SW480 (cell line): ENCODE measurements around the gene VWA8.
"Not testable (repeated sequence)": the region's sequence is repeated elsewhere in the genome, so short reads cannot be mapped to it uniquely, and the experiment has no call there.

Experiments used
- DNase-seq: peaks from one replicate; pipeline ENCODE4 v3.0.0-alpha.2; 2016; ENCODE audit warnings: low spot score

VWA8 gene

DNA sequence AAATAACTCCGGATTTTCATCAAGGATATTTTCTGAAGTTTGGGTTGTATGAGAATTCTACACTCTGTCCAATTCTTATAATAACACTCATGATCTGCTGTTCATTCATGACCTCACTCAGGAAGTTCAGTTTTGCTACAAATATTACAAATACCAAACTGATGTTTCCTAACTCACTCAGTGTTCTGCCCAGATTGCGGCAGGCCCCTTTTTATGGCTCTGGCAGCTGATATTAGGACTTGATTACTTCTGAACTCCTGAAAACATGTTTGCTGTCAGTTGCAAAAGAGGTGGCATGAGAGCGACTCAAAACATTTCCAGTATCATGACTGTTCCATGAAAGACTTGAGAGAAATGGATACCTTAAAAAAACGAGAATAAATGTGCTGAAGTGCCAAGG is 315.6 kb downstream of the VWA8 start:
- no peak for DNase-seq

DNA sequence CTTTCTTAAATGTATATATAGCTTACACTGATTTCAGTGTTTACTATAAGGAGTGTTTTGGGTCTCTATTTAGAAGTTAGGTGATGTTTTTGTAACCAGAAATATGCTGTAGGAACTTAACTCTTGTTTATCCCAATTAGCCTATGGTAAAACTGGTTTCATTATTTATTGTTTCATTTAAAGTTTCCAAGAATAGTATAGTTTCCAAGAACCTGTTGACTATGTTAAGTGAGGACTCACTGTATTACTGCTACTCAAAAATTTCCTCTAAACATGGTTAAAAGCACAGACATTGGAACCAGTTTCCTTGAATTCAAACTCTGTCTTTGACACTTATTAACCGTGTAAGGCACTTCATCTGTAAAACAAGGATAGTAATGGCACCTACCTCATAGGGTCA is 316.2 kb downstream of the VWA8 start:
- no peak for DNase-seq

DNA sequence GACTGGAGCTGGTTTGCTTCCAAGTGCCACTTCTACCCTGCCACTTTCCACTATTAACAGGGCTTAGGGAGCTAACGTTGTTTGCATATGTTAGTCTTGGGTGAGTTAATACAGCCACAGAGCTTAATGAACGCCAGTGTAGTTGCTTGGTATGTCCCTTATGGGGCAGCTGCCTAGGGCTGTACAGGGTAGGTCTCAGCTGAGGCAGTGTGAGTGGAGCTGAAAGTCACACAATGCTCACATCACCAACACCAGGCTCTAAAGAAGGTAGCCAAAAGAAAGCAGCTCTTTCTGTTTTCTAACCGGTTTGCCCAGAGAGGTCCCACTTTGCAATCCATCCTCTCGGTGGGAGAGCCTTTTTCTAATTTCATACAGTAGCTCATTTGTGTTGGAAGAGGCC is 317.4 kb downstream of the VWA8 start:
- no peak for DNase-seq

DNA sequence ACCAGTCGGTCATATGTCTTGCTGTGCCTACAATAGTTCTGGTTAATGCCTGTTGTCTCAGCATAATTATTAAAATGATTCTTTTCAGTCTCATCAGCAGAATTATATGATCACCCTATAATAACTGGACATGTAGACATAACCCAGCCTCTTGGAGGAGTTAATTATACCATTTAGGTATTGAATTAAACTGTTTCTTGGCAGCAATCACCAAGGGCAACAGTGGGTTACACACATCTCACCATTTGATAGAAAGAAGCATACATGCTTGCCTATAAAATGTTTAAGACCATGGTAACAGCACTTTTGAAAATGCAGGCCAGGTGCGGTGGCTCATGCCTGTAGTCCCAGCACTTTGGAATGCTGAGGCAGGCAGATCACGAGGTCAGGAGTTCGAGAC is 318.9 kb downstream of the VWA8 start:
- no peak for DNase-seq

DNA sequence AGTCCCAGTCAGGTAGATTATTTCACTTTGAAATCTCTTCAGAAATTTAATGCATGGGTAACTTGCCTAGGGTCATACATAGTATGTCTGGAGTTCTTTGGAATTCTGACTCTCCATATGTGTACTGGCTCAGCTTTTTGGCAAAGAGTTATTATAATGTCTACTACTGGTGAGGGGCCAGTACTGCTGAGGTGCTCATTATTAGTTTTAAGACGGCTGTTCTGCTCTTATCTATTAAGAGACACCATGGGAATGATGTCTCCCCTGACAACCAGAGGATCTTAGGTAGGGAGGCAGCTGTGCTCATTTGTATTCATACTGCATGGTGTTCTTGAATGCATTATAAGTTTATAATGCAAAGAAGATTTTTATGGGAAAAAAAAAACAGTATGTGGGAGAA is 319.5 kb downstream of the VWA8 start:
- DNase-seq, result no peak

DNA sequence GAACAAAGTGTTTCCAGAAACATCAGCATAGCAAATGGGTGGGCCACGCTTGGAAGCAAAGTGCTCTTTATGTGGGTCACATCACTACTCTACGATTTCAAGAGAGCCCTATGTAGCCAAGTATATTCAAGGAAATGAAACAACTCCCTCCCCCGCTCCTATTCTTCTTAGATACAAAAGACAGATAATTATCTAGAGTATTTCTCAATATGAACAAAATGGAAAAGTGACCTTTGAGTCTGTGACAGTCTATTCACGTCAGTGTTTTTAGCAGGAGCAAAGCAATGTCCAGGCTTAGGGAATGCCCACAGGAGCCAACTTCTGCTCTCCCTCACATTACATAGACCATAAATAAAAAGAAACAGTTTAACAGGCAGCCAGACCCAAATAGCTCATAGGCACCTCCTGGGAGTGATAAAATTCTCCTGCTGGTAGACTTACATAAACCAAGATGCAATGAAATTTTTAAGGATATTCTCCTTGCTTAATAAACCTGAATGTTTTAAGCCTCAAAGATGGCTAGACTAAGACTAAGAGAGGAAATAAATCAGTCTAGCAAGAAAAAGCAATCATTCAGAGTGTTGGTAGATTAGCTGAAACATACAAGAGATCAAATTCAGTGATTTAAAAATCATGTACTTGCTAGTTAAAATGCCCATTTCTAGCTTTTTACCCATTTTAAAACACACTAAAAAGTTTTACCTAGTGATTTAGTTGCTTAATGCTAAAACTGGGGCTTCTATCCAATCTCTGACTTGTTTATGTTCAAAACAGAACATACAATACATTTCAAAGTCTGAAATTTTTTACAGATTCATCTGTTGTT is 320.7 kb downstream of the VWA8 start:
- no peak for DNase-seq

DNA sequence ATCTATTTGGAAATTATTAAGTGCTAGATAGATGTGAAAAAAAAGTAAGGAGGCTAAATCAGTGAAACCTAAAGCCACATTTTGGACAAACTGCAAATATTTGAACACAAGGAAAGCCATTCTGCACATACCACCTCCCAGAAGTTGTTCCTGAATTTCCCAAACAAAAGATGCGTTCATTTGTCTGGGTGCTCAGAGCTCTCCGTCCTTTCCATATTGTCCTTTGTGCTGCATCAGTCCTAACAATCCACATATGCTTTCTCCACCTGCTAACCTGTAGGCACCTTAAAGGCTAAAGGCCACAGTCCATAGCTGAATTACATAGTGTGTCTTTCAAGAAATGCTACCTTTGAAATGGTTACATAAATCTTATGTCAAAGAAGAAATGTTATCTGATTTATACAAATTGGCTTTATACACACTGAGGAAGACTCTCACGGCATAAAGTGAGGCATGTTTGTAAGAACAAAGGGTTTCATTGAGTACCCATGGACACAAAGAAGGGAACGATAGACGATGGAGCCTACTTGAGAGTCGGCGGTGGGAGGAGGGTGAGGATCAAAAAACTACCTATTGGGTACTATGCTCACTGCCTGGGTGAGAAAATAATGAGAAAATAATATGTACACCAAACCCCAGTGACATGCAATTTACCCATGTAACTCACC is 321.5 kb downstream of the VWA8 start:
- DNase-seq, result no peak

DNA sequence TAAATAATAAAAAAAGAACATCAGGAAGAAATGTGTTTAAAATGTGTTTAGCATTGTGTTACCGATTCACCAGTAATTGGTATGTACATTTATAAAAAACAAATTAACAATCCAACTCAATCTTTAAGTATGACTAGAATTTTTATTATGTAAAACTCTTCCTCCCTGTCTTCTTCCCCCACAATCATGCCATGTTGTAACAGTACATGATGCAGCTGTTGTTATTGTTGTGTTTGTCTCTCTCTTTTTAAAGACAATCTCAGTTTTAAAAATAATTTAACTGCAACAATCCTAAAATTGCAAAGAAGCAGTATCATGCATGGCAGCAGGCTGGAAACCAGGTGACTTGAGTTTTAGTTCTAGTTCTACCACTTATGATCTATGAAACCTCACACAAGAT is 323.3 kb downstream of the VWA8 start:
- DNase-seq, result no peak

DNA sequence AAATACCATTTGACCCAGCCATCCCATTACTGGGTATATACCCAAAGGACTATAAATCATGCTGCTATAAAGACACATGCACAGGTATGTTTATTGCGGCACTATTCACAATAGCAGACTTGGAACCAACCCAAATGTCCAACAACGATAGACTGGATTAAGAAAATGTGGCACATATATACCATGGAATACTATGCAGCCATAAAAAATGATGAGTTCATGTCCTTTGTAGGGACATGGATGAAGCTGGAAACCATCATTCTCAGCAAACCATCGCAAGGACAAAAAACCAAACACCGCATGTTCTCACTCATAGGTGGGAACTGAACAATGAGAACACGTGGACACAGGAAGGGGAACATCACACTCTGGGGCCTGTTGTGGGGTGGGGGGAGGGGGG is 323.9 kb downstream of the VWA8 start:
- DNase-seq, result not testable (repeated sequence)

DNA sequence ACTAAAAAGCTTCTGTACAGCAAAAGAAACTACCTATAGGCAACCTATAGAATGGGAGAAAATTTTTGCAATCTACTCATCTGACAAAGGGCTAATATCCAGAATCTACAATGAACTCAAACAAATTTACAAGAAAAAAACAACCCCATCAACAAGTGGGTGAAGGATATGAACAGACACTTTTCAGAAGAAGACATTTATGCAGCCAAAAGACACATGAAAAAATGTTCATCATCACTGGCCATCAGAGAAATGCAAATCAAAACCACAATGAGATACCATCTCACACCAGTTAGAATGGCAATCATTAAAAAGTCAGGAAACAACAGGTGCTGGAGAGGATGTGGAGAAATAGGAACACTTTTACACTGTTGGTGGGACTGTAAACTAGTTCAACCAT is 324.3 kb downstream of the VWA8 start:
- DNase-seq, result not testable (repeated sequence)

DNA sequence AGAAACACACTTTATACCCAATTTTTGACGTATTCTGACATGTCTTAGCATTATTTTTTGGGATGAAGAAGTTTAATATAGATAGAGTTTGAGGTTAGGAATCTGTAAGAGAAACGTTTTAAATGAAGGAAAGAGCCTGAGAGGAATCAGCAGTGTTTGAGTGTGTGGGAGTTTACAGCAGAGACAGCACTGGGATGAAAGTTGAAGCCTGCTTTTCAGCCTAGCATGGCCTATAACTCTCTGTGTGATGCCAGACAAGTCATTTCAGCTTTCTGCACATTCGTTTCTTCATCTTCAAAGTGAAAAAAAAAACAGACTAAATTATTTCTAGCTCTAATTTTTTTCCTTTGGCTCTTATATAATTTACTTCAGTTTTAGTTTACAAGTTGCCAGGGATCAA is 326.5 kb downstream of the VWA8 start:
- DNase-seq, result no peak

DNA sequence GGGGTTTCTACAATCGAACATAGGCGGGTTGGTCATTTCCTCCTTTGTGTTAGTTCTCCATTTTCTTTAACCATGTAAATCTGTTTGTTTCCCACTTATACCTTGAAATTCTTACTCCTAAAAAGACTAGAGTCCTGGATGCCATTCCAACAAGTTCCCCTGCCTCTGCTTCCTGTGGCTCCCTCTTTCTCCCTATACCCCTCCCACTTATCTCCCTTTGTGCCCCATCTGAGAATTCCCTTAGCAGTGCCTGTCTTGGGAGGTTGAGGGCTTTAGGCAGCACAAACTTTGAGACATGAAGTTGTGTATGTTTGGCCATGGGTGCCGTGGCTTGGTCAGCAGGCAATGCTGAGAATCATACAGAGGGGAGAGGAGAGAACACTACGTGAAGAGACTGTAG is 327.1 kb downstream of the VWA8 start:
- no peak for DNase-seq

DNA sequence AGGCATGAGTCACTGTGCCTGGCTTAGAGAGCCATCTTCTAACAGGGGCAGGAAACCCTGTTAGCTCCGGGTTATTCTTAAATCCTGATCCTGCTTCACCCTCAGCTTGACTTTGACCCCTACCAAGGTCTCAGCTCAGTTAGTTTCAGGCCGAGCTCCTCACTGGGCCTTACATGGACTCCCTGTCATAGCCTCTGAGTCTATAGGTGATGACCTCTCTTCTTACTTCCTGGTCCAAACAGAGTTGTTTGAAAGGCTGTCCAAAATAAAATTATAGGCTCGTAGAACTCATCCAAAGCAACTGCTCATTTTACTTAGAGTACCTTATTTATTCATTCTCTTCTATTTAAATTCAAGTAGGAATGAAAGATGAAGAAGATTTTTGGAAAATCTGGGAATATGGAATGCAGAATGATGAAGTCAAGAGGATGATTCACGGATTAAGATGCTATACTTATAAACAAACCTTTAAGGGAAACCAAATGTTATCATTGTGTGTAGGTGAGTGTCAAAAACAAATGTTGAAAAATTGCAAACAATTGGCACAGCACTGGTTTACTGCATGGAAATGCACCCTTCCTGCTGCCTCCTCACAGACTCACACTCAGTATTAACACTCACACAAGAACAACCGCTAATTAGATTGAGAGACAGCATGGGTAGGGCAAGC is 329.5 kb downstream of the VWA8 start:
- no peak for DNase-seq

DNA sequence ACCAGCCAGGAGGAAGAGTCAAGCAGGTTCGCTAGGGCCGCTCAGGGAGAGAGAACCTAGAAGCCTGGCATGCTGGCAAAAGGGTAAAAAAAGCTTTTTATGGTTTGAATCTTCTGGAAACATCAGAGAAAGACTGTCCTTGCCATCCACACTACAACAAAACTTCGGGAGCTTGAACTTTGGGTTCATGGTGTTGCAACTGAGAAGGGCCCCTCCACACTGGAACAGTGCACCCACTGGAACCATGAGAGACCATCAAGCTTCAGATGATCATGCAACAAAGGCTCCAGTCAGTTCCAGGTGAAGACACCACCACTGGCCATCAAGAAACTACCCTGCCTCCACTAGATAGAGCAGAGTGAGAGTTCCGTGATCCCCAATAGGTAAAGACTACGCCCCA is 333.5 kb downstream of the VWA8 start:
- DNase-seq, result no peak

DNA sequence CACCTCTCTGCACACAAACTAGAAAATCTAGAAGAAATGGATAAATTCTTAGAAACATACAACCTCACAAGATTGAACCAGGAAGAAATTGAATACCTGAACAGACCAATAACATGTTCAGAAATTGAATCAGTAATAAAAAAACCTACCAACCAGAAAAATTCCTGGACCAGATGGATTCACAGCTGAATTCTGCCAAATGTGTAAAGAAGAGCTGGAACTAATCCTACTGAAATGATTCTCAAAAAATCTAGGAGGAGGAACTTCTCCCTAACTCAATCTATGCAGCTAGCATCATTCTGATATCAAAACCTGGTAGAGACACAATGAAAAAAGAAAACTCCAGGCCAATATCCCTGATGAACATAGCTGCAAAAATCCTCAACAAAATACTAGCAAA is 336.9 kb downstream of the VWA8 start:
- DNase-seq, result no peak

DNA sequence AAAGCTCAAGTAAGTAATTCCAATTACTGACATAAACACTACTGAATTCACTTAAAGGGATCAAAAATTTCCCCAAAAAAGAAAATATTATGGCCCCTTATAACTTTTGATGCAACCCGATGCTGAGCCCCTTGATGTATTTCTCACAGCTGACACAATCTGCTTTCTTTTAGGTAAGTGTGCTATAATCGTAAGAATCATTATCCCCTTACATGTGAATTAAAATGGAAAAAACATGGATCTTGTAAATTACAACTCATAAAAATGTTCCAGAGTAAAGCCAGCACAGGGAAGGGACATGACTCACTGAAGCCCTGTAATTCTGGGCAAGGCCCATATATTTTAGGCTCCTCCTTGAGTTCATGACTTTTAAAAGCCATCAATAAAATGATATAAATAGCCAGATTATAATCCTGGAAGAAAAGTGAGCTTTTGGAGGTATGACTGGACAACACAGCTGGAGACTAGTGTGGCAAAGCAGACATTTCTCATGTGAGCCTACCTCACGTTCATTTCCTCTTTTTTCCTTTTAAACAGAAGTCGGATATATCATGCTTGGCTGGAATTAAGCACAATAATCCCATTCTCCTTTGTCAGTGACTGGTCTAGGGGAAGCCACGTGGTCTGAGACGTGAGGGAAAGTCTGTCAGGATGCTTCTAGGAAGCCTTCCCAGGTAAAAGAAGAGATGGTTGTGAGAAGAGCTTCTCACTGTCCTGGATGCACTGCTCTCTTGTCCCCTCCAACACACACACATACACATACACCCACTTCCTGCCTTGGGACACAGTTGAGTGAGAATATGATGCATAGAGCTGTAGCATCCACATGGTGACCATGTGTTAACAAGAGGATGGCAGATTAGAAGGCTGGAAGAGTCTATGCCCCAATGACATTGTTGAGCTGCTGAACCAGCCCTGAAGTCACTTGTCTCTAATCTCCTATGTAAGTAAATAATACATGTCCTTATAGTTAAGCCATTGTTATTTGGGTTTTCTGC is 338.2 kb downstream of the VWA8 start:
- no peak for DNase-seq

DNA sequence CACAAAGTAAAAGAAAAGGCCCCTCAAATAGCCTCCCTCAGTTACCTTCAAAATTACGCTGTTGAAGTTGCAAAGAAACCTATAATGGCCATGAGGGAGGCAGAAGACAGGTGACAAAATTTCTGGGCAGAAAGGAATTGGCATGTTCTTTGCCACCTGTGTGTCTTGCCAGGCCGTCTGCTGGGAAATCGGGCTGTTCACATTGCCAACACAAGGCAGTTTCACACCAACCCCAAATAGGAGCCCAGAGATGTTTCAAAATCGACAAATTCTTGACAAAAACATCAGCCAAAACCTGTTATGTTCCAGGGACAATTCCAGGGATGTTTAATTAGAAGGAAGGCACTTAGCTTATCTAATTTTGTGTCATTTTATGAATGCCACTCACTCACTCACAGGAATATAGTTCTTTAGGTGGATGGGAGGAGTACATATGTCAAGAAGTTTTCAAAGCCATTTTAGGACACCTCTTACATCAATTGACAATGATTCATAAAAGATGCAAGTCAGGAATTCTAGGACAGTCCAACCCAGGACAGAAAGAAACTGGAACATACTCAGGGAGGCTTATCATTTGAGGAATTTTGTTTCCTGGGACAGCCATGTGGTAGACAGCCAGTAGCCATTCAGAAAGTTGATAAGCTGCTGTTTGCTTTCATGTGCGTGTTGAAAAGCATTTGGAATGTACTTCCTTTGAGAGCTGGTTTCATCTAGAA is 339.0 kb downstream of the VWA8 start:
- DNase-seq, result no peak

DNA sequence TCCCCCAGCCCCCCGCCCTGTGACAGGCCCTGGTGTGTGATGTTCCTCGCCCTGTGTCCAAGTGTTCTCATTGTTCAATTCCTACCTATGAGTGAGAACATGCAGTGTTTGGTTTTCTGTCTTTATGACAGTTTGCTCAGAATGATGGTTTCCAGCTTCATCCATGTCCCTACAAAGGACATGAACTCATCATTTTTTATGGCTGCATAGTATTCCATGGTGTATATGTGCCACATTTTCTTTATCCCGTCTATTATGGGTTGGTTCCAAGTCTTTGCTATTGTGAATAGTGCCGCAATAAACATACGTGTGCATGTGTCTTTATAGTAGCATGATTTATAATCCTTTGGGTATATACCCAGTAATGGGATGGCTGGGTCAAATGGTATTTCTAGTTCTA is 343.3 kb downstream of the VWA8 start:
- not testable (repeated sequence) for DNase-seq

DNA sequence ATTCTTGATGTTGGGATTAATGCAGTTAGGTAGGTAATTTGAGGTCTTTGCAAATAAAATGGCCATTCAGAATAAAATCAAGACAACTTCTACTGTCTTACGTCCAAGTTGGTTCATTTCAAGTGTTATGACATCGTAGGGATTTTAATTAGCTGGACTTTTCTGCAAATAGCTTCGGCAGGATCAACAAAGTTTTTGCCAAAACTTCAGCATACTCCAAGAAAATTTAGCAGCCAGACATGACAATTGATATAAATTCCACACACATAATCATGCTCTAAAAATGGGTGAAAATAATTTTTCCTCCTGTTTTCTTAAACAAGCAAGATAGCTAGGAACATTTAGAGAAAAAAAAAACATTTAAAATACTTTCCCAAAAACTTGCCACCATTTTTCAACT is 344.8 kb downstream of the VWA8 start:
- no peak for DNase-seq

DNA sequence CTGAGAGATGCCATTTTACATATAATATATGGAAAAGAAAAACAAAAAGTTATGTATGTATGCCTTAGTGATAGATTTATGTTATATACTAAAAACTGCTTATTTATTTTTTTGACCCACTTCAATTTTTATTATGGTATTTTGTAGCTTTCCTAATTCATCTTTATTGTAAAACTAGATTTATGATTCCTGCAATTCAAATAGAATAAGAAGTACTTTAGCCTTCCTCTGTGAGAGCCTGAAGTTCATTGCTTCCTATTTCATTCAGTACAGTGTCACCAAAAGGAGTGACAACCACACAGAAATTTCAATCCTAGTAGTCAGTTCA is 345.4 kb downstream of the VWA8 start:
- no peak for DNase-seq
